Mesodermal cell (in vitro differentiated cells): ENCODE measurements around the gene ANKRD34B.

Source experiments
- H3K27ac ChIP-seq: 2 replicates; pipeline ENCODE4 v1.7.0; 2013; ENCODE audit warnings: mild to moderate bottlenecking, low read depth, low read length, moderate library complexity; ENCODE audit not compliant: severe bottlenecking
- H3K36me3 ChIP-seq: 2 replicates; pipeline ENCODE4 v1.7.1; 2013; ENCODE audit warnings: mild to moderate bottlenecking, low read length, moderate library complexity; ENCODE audit not compliant: control insufficient read depth, insufficient read depth
- H3K4me1 ChIP-seq: one replicate; pipeline ENCODE4 v1.7.1; 2013; ENCODE audit warnings: mild to moderate bottlenecking, low read length; ENCODE audit not compliant: insufficient read depth, control insufficient read depth, poor library complexity, severe bottlenecking
- H3K4me3 ChIP-seq: 2 replicates; pipeline ENCODE4 v1.7.0; 2013; ENCODE audit warnings: low read length, control low read depth, mild to moderate bottlenecking; ENCODE audit not compliant: insufficient read depth, poor library complexity, severe bottlenecking; ENCODE audit errors: extremely low read depth
- H3K9me3 ChIP-seq: 2 replicates; pipeline ENCODE4 v1.7.1; 2013; ENCODE audit warnings: mild to moderate bottlenecking, low read length, moderate library complexity; ENCODE audit not compliant: control insufficient read depth
- WGBS, 2 experiments: methylation state at CpG; one replicate each; pipeline ENCODE4 v1.1.5; 2013; ENCODE audit warnings: missing lambda C conversion rate in 2 of 2; ENCODE audit not compliant: insufficient coverage in 2 of 2; 5-methylcytosine and 5-hydroxymethylcytosine counted together

The ANKRD34B gene

GRCh38 chr5:80509362-80509761 is 60.7 kb downstream of the ANKRD34B start:
- Histone ChIP-seq H3K9me3 (no peaks in the 10 kb centered on the region), H3K36me3 (no peaks in the 10 kb centered on the region), H3K27ac (no peak overlapping the region), H3K4me1 (no peaks in the 10 kb centered on the region), H3K4me3 (no peak overlapping the region)
- 80% methylated on average over 1 of the region's 4 CpGs; no CpG with 5 or more reads in 1 of the 2 experiments for WGBS, 2 experiments

- Histone ChIP-seq H3K36me3 (no peaks in the 10 kb centered on the region), H3K9me3 (no peaks in the 10 kb centered on the region), H3K27ac (no peak overlapping the region), H3K4me3 (no peak overlapping the region), H3K4me1 (no peaks in the 10 kb centered on the region)
- 94 to 97% methylated on average over 6 of the region's 6 CpGs for WGBS, 2 experiments
Measured at GRCh38 chr5:80508844-80509243, 61.2 kb downstream of the ANKRD34B start.

- Histone ChIP-seq H3K4me1 (no peaks in the 10 kb centered on the region), H3K27ac (no peak overlapping the region), H3K36me3 (no peaks in the 10 kb centered on the region), H3K4me3 (no peak overlapping the region), H3K9me3 (no peaks in the 10 kb centered on the region)
- WGBS, 2 experiments, result 75 to 84% methylated on average over 2 of the region's 3 CpGs
Measured at GRCh38 chr5:80507663-80508062, 62.4 kb downstream of the ANKRD34B start.
